UCSD-AML1 (cell line): ENCODE data around the gene CLIC3.

Source experiments
- DNase-seq: peaks from one replicate; lab custom pipeline; 2025; ENCODE audit not compliant: unreplicated experiment; lab: John Stamatoyannopoulos, UW

CLIC3 gene

DNA sequence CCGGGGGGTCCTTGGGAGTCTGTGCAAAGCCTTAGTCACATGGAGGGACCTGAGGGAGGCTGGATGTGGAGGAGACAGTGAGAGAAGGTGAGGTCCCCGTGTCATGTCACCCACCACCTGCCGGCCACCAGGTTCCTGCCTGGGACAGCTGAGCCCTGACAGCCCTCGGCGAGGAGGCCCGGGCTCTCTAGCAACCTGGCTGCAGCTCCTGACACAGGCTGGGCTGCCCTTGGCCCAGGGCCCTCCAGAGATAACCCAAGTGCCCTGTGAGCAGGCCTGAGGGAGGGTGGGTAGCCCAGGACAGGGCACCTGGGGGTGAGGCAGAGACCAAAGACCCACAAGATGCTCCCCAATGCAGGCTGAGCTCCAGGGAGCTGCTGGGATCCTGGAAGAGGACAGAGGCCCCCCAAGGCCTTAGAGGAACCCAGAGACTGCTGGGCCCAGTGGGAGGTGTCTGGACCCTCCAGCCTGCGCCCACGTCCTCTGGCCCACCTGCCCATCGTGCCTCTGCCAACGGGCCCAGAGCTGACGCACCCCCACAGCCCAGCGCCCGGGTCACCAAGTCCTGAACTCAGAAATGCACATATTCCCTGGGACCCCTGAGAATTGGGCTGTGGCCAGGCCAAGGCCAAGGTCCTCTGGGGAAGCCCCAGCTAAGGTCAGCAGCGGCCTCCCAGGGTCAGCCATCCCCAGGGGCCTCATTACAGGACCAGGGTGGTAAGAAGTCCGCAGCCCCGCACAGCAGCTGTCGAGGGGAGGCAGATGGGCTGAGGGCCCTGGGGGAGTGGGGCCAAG is 27.8 kb downstream of the CLIC3 start:
- DNase-seq: no peak

GRCh38 chr9:136965771-136966484 is 30.4 kb downstream of the CLIC3 start:
- DNase-seq: no peak

DNA sequence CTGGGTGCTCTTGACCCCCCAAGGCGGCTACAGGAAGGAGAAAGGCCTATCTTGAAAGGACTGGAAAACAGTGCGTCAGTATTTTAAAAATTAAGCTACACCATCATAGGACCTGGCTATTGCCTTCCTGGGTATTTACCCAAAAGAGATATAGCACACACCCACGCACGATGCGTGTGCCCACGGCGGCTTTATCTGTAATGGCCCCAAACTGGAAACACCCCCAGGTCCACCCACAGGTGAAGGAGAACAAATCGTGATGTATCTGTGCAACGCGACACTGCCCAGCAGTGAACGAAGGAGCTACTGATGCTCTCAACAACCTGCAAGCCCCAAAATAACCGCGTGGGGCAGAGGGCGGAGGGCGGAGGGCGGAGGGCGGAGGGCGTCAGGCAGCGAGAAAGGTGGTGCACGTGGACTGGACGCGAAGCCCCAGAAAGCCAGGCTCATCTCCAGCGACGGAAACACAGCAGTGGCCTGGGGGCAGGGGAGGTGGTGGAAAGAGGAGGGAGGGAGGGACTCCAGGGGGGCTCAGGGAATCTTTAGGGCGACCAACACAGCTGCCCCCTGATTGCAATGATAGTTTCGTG is 31.4 kb downstream of the CLIC3 start:
- DNase-seq: no peak

DNA sequence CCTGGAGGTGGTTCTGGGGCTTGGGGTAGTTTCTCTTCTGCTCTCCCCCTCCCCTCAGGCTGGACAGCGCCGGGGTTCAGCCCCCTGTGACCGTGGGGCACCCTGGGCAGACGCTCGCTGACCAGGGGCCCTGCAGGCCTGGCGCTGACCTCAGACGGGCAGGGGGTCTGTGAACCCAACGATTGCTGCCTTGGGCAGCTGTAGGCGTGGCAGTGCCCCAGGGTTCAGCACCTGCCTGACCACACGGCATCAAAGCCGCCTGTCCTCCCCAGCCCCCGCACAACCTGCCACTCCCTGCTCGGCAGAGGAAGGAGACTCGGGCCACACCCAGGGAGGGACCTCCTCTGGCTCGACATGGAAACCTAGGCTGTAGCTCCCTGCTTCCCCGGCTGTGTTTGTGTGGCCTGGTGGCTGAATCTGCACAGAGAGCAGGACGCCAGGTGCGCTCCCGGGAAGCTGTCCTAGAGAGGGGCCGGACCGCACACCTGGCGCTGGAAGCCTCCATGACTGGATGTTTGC is 32.1 kb downstream of the CLIC3 start:
- DNase-seq: no peak

DNA sequence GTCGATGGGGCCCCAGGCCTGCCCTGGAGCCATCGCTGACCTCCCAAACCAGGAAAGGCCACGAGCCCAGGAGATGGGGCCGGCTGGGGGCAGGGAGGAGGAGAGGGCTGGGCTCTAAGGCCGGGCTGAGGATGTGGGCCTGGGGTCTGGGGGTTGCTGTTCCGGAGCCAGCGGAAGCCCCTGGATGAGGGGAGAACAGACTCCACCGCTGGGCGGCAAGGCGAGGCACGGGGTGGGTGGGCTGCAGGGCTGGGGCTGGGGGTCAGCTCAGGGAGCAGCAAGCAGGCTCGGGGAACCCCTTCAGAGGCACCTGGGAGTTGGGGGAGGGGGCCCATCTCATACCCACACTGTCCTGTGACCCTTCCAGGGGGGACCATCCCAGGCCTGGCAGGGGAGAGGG is 32.6 kb downstream of the CLIC3 start:
- DNase-seq: no peak

GRCh38 chr9:136963341-136963740 is 33.0 kb downstream of the CLIC3 start:
- no peak for DNase-seq

- DNase-seq: no peak
These were observed 33.6 kb downstream of the CLIC3 start for GRCh38 chr9:136962701-136963248.

DNA sequence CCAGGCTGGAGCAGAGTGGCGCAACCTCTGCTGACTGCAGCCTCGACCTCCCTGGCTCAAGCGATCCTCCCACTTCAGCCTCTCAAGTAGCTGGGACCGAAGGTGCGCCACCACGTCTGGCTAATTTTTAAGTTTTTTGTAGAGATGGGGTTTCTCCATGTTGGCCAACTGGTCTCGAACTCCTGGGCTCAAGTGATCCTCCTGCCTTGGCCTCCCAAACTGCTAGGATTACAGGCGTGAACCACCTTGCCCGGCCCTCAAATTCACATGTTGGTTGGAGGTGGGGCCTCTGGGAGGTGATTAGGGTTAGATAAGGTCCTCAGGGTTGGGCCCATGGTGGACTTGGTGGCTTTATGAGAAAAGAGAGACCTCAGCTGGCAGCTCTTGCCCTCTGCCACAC is 34.2 kb downstream of the CLIC3 start:
- no peak for DNase-seq

GRCh38 chr9:136961279-136962065 is 34.9 kb downstream of the CLIC3 start:
- no peak for DNase-seq

DNA sequence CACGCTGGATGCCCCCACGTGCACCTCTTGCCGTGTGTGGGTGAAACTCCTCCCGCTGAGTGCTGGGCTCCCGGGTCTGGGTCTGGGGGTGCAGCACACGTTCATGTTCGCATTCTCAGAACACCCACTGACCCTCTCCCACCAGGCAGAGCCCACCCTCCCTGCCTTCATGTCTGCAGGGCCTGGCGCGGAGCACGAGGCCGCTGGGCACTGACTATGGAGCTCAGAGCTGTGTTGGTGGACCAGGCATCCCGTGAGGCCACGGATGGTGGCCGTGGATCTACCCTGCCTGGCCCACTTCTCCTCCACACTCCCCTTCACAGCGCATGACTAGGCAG is 35.5 kb downstream of the CLIC3 start:
- DNase-seq: no peak

DNA sequence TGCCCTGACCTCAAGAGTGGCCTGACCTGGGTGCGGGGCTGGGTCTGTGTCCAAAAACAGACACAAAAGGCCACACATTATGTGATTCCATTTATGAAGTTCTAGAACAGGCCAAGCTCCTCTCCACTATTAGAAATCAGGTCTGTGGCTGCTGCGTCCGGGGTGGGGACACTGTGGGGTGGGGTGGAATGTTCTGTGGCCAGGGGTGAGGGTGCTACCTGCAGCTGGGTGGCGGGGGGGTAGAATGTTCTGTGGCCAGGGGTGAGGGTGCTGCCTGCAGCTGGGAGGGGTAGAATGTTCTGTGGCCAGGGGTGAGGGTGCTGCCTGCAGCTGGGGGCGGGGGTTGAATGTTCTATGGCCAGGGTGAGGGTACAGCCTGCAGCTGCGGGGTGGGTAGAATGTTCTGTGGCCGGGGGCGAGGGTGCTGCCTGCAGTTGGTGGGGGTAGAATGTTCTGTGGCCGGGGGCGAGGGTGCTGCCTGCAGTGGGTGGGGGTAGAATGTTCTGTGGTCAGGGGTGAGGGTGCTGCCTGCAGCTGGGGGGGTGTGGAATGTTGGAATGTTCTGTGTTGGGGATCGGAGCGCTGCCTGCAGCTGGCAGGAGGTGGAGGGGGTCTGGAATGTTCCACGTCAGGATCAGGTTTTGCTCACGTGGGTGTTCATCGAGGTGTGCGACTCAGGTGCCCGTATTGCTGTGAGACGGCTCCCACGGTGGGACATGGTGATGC is 36.0 kb downstream of the CLIC3 start:
- no peak for DNase-seq

GRCh38 chr9:136958898-136959850 is 37.2 kb downstream of the CLIC3 start:
- no peak for DNase-seq

DNA sequence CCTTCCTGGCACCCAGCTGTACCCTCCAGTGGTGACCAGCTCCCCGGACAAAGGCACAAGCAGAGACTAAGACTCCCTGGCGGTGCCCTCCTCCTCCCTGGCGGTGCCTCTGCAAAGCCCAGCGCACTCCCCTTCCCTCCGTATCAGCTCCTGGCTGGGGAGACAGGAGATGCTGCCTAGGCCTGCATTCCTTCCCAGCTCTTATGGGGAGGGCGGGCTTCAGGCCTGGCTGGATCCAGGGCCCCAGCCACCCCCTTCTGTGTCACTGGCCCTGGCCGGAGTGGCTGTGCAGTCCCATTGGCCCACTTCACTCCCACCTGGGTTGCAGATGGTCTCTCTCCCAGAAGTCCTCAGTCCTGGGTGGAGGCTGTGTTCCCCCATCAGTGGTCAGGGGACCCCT is 37.9 kb downstream of the CLIC3 start:
- DNase-seq: no peak

GRCh38 chr9:136957901-136958300 is 38.5 kb downstream of the CLIC3 start:
- no peak for DNase-seq

- no peak for DNase-seq
These were observed 38.9 kb downstream of the CLIC3 start for GRCh38 chr9:136957461-136957860.

GRCh38 chr9:136956604-136957003 is 39.8 kb downstream of the CLIC3 start:
- DNase-seq: no peak

- no peak for DNase-seq
These were observed 40.4 kb downstream of the CLIC3 start for GRCh38 chr9:136955943-136956335.

DNA sequence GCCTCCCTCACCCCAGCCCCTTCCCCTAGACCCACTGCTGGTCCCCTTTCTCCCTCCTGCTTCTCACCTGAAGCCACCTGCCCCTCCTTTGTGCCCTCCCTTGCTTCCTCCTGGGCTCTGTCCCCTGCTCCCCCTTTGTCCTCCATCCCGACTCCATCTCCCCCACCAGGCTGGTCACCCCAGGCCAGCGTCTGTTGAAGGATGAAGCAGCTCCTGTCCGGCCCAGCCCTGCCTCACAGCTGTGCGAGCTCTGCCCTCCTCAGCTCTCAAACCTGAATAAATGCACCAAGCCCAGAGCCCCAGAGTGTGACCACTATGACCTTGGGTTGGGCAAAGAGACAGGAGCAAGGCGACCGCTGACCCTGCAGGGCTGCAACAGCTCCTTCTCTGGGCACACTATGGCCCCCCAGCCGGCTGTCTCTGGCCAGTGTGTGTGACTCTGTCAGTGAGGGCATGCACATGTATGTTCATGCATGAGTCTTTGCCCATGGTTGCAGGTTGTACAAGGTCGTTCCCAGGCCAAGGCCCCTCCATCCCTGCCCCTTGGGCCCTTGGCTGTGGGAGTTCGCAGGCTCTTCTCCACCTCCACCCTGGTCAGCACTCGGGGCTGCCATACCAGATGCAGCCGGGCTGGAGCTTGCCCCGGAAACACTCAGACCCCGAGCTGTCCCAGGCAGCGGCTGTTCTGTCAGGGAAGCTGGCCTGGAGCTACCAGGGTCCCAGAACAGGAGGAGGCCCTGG is 41.0 kb downstream of the CLIC3 start:
- no peak for DNase-seq
